ENCODE results near the gene KCTD2. TPM values are rescaled to one million over a fixed set of nuclear protein-coding genes. Genes with fewer than 3 reads are reported as not detected.

The KCTD2 gene
- total RNA-seq, 2 donors from 2014 or later, result 21.4 to 26.2 TPM

DNA sequence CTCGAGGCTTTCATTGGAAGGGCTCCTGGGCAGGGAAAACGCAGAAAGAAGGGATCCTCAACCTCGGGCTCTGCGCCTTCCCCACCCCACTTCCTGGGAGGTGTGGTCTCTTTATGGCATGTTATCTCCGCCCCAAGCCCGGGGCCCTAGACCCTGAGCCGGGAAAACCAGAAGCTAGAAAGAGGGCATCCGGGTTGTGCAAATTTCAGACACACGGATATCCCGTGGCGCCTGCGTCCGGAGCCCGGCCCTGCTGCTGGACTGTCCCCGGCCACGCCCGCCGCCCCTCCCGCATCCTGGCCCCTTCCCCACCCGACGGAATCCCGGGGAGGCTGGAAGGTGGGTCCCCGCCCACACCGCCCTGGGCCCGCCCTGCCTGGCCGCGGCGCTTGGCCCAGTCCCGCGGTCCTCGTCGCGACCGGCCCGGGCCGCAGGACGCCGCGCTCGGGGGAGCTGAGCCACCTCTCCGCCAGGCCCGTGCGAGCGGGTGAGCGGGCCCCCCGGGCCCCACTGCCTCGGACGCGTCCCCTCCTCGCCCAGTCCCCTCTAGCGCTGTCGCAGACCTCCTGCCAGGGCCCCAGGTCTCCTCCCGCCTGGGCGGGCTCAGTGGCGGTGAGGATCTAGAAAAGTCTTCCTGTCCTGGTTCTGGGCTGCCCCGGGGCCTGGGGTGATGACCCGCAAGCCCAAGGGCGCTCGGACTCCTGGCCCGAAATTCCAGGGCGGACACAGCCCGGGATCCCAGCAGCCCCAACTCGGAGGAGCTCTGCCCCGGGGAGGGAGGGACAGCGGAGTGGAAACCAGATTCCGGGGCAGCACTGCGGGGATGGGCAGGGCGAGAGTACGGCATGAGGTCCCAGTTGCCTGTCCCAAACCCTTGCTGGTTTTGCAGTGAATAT is 40.8 kb downstream of the KCTD2 start, which contains the start of gene SLC16A5:
Gene SLC16A5, plus strand, starts transcription at position 397 of the 896 bp plus-strand sequence. CDS start 5,683 bp downstream, outside the sequence.
- ATAC-seq, result peak; percentile 93 to 94
- intact Hi-C loops (cut with DNase I), result no loop called here
- peak; percentile 94 for DNase-seq

DNA sequence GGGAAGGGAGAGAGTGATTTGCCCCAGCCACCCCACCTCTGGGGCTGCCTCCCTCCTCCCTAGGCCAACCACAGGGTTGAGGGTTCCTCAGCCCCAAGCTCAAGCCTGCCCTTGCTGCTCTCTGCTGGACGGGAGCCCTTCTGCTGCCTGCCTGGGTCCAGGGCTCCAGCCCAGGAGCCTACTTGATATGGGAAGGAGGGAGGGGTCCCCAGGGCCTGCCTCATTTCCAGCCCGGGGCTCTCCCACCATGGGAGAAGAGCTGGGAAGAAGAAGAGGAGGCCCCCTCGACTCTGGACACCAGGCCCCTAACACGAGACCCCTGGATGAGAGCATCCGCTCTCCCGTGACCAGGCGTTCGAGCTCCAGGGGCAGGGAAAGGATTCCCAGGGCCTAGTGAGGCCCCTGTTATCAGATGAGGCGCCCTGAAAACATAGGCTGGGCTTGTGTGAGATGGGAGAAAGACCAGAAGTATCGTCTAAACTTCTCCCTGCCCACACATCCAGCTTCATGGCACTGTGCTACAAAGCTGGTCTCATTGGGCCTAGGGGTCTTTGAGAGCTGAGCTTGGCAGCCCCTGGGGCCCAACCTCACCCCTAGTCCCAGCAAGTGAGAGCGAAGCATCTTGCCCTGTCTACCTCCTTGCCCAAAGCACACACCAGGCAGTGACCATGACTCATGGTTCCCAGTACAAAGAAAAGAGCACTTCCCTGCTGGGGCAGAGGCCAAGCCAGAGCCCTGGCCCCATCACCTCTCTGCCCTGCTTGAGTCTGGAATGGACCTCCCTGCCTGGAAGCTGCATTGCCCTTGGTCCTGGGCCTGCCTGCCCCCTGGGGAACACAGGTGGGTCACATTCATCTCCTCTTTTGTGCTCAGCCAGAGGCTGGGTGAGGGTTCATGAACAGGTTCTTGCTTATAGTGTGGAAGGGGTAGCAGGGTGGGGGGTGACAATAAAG is 41.7 kb downstream of the KCTD2 start:
- ATAC-seq (peak; percentile 21 to 48), DNase-seq (peak; percentile 46)
- intact Hi-C loops (cut with DNase I), result no loop called here

DNA sequence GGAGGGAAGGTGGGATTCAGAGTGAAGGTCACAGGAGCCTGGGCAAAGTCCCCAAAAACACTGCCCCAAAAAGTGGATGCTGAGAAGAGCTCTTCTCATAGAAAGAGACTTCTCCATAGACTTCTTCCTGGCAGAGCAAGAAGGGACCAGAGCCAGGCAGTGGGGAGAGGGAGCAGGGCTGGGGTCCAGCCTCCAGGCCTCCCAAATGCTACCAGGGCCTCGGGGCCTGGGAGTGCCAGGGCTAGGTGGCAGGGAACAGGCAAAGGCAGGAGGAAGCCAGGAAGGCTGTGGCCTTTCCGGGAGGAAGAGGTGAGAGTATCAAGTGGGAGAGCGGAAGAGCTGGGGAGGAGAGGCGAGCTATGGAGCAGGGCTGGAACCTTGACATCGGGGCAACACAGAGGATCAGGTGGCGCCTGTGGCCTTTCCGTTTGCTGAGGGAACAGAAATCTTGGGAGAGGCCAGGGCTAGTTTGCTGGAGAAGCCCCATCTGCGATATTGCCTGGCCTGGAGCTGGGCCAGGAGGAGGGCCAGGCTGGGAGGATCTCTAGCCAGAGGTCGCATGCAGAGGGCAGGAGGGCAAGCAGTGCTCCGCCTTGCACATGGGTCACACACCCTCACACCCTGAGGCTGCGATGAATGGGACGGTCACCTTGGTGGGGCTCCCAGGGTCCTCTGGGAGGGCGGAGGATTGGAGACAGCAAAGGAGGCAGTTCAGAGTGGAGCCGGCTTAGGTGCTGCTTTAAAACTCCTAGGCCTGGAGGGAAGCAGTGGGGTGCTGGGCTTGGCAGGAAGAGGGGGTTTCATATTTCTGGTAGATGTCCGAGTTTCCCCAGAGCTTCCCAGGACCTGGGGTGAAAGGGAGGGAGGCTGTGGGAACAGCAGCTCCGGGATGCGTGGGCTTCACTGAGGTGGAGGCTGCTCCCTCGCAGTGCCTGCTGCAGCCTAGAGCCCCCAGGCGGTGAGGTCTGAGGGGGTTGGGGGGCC is 44.1 kb downstream of the KCTD2 start:
- DNase-seq (peak; percentile 53), ATAC-seq (no peak)
- intact Hi-C loops (cut with DNase I), result no loop called here

DNA sequence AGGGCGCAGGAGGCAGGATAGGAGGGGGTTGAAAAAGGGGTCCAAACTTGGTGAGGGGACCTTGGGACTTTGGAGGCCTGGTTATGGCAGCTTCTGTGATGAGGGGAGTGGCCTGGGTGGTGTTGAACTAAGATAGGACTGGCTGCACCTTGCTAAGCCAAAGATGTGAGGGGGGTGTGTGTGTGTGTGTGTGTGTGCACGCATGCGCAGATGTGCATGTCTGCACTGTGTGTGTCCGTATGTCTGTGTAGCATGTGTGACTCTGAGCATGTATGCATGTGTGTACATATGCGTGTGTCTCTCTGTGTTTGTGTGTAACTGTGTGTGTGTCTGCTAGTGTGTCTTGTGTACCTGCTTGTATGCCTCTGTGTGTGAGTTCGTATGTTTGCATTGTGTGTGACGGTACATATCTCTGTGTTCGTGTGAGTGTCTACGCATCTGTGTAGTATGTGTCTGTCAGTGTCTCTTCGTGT is 44.9 kb downstream of the KCTD2 start:
- DNase-seq (no peak), ATAC-seq (no peak)
- intact Hi-C loops (cut with DNase I), result no loop called here

DNA sequence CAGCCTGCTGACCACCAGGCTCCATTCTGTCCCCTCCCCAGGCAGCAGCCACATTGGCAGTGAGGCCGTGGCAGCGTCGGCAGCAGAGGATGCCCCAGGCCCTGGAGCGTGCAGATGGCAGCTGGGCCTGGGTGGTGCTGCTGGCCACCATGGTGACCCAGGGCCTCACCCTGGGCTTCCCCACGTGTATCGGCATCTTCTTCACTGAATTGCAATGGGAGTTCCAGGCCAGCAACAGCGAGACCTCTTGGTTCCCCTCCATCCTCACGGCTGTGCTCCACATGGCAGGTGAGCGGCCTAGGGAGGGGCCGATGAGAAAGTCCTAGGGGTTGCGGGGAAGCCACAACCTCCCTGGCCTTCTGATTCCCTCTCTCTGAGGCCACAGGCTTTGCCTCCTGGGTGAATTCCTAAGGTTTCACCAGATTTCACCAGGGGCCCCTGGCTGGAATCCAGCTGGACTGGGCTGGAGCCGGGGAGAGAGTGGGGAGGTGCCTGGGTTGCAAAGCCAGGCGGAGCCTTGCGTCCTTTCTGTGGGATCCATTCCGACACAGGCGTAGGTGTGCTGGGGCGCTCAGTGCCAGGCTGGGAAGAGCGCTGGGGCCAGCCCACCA is 46.6 kb downstream of the KCTD2 start:
- intact Hi-C loops (cut with DNase I), result no loop called here
- no peak for DNase-seq
- ATAC-seq, result peak in 1 of 2 donors; percentile 38

DNA sequence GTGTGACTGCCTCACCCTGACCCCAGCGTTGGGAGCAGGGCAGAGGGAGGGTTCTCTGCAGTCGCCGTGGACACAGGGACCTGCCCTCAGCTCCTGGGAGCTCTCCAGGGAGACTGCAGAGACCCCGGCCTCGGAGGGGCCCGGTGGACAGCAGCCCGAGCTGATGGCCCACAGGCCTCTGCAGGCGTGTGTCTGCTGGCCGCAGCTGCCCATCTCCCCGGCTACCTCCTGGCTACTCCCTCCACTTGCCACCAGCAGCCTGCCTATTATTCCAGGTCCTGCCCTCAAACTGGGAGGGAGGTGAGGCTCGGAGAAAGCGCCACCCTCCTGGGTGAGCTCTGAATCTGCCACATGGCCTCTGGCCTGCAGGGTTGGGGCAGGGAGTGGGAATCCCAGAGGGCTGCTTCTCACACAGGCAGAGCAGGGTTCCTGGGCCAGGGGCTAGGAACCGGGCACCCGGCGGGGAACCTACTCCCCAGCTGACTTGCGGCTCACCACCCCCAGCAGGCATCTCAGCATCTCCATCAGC is 47.9 kb downstream of the KCTD2 start:
- DNase-seq, result no peak
- intact Hi-C loops (cut with DNase I), result no loop called here
- ATAC-seq, result no peak

DNA sequence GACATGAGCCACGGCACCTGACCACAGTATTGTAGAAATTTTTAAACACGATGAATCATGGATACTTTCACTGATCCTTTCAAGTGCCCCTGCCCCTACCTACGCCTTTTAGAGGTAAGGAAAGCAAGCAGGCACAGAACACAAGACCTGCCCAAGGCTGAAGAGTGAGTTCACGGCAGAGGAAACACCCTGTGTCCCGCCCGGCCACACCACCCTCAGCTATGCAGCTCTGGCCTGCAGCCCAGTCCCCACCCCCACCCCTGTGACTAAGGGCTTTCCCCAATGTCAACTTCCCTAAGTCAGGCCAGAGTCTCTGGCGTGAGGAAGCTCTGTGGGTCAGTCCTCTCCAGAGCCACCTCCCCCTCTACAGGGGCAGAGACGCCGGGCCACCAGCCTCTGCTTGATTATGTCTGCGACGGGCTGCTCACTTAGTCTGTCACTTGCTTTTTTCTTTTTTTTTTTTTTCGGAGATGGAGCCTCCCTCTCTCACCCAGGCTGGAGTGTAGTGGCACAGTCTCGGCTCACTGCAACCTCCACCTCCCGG is 49.1 kb downstream of the KCTD2 start:
- ATAC-seq (peak; percentile 83 to 87), DNase-seq (peak; percentile 76)
- intact Hi-C loops (cut with DNase I), result no loop called here

DNA sequence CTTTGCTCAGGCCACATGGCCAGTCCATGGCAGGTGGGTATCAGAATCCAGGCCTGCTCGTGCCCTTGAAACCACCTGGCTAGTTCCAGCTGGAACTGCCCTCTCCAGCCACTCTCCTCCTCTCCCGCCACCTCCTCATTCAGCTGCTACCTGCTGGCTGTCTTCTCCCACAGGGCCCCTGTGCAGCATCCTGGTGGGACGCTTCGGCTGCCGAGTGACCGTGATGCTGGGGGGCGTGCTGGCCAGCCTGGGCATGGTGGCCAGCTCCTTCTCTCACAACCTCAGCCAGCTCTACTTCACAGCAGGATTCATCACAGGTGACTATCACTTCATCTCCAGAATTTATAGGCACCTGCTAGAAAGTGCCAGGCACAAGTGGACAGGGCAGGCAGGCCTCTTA is 50.8 kb downstream of the KCTD2 start:
- DNase-seq (no peak), ATAC-seq (no peak)
- intact Hi-C loops (cut with DNase I), result no loop called here

DNA sequence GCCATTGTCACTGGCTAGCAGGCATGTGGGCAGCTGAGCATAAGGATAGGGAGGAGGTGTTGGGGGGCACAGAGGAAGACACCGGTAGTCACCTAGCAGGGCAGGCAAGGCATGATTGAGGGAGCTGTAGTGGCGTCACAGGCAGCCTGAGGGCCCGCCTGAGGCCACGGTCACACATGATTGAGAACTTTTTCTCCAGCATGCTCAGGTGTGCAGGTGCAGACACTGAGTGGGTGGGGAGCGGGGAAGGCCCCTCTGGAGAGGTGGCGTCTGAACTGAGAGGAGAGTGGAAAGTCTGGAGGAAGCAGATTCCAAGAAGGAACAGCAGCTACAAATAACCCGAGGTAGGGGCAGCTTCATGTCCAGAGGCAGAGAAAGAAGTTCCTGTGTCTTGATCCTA is 51.8 kb downstream of the KCTD2 start:
- intact Hi-C loops (cut with DNase I), result no loop called here
- no peak for ATAC-seq
- no peak for DNase-seq

DNA sequence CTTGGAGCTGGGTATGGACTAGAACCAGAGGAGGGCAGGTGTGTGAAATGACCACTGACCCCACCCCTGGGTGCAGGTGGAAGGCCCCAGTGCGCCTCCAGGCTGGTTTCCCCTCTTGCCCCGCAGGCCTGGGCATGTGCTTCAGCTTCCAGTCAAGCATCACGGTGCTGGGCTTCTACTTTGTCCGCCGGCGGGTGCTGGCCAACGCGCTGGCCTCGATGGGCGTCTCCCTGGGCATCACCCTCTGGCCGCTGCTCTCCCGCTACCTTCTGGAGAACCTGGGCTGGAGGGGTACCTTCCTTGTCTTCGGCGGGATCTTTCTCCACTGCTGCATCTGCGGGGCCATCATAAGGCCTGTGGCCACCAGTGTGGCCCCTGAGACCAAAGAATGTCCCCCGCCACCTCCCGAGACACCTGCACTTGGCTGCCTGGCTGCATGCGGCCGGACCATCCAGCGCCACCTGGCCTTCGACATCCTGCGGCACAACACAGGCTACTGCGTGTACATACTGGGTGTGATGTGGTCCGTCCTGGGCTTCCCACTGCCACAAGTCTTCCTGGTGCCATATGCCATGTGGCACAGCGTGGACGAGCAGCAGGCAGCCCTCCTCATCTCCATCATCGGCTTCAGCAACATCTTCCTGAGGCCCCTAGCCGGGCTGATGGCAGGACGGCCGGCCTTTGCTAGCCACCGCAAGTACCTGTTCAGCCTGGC is 53.0 kb downstream of the KCTD2 start:
- ATAC-seq, result no peak
- DNase-seq, result no peak
- intact Hi-C loops (cut with DNase I), result no loop called here

DNA sequence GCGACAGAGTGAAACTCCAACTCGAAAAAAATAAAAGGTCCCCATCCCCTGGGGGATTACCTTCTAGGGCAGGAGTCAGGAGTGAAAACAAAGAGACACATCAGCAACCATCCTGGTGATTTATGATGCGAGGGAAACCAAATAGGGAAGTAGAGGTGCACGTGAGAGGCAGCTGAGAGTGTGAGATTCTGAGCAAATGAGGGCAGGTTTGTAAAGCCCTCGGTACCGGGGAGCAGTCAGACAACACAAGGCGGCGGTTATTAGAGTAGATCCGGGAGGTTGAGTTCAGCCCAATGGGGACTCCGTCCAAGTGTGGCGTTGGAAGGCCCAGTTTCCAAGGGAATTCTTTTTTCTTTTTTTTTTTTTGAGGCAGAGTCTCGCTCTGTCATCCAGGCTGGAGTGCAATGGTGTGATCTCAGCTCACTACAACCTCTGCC is 55.4 kb downstream of the KCTD2 start:
- ATAC-seq, result no peak
- intact Hi-C loops (cut with DNase I), result no loop called here
- no peak for DNase-seq

DNA sequence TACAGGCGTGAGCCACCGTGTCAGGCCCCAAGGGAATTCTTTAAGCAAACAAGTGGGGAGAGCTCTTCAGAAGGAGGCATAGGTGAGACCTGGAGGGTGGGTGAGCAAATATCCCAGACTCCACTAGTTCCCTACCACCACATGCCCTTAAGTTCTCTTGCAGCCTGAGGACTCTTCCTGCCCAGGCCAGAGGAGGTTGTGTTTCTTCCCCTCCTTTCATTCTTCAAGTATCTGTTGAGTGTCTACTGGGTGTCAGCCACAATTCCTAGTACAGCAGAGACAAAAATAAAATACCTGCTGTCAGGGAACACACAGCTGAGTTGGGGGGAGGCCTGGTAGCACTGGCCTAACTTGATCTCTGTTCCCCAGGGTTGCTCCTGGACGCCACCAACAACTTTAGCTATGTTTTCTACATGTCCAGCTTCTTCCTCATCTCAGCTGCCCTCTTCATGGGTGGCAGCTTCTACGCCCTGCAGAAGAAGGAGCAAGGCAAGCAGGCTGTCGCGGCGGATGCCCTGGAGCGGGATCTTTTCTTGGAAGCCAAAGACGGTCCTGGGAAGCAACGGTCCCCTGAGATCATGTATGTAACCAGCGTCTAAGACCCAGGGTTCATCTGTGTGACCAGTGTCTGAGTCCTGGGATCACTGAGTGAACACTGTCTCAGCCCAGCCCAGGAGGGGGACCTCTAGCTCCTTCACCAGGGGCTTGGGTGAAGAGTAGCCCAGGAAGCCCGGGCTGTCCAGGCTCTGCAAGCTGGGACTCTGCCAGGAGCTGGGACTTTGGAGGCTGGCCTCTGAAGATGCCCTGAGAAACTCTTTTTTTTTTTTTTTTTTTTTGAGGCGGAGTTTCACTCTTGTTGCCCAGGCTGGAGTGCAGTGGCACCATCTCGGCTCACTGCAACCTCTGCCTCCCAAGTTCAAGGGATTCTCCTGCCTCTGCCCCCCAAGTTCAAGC is 56.9 kb downstream of the KCTD2 start:
- ATAC-seq (no peak), DNase-seq (no peak)
- intact Hi-C loops (cut with DNase I), result no loop called here

DNA sequence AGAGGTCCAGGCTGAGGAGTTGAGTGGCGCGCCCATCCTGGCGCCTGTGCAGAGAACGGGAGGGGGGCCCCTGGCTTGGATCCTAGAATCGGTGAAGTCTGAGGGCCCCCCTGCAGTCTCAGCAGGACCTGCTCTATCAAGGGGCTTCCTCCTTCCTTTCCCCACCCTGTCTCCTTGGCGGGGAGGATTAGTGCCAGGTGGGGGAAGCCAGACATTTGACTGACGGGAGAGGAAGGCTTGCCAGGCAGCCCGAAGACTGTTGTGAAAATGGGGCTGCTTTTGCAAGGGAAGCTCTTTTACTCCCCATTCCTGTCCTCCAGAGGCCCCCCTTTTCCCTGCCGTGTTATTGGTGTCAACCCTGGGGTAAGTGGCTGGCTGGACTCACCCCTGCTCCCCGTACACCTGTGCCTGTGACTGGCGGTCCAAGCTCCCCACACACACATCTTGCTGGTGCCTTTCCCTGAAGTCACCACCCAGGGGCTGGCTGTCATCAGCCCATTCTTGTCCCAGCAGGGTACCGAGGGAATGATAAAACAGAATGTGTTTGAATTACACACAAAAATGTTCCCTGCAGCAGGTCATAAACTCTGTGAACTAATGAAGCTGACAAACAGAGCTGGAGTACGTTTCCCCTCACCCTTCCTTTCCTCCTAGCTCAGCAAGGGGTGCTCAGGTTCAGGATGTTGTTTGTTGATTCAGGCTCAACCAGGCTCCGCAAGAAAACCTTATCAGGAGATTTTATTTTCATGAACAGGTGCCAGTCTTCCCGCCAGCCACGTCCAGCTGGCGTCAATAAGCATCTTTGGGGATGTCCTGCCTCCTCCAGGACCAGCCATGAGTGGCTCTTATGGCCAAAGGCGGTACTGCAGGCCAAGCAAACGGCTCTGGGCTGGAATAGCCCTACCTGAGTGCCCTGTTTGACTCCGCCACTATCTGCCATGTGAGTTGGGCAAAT is 58.4 kb downstream of the KCTD2 start:
- peak in 1 of 2 donors; percentile 61 for ATAC-seq
- intact Hi-C loops (cut with DNase I), result no loop called here
- DNase-seq, result peak; percentile 68

DNA sequence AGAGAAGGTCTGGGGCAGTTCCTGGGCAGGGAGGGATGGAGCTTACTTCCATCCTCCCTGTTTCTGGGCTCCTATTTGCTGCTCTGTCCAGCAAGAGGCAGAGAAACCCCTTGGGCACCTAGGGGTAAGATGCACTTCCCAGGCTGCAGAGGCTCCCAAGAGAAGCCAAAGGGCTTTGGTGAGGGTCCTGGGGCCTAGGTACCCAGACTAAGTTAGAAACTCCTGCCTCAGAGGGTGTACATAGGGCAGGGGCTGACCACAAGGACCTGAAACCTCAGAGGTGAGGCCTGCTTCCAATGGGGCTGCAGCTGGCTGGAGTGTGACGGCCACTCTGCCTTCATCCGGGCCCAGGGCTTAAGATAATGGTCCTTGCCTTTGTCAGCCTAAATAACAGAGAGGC is 61.2 kb downstream of the KCTD2 start:
- DNase-seq (no peak), ATAC-seq (no peak)
- intact Hi-C loops (cut with DNase I), result no loop called here

DNA sequence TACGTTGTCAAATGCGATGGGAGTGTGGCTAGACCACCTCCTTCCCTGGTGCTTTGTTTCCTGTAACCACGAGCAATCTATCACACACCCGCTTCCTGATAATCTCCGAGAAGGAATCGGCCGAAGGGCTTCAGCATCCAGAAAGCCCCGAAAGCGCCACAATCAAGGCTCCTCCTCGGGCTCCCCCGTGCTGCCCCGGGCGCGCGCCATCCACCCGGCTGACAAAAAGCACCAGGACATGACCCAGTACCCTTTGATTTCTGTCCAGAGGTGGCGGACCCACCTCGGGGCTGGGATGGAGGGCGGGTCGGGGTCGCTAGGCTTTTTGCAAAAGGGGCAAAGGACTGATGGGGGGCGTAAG is 62.0 kb downstream of the KCTD2 start:
- DNase-seq (no peak), ATAC-seq (no peak)
- intact Hi-C loops (cut with DNase I), result no loop called here
